GM21515 (cell line): ENCODE results near the gene DIPK1C.
"Not testable (repeated sequence)": the region's sequence is repeated elsewhere in the genome, so short reads cannot be mapped to it uniquely, and the experiment has no call there.

Experiments used
- ATAC-seq: cut with Tn5 transposase; IDR thresholded peaks from one replicate; pipeline ENCODE4 v1.9.1; 2021; ENCODE audit not compliant: unreplicated experiment

DIPK1C gene

DNA sequence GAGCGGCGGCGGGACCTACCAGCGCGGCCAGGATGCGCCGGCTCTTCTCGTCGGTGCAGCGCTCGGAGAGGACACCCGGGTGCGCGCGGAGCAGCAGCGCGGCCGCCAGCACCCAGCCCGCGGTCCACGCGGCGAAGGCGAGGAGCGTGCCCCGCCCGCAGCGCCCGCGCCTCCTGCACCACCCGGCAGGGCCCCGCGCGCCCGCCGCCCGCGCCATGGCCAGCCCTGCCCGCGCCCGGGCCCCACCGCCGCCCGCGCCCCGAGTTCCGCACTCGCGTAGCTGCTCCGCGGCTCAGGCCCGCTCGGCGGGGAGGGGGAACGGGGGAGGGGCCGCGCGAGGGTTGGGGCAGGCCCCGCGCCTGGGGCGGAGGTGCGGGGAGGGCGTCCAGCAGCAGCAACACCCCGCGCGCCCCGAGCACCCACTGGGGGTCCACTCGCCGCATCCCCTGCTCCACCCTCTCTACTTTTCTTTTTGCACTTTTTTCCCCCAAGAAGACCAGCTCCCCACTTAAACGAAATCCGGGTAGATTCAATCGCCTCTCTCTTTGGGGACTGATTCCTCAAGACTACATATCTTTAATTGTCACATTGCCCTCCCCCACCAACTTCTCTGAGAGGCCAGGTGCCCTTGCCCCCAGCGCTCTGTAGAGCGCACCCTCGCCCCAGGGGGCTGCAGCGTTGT lies at the start of gene DIPK1C:
Gene DIPK1C, minus strand, starts transcription at position 266 of the 682 bp plus-strand sequence. Its CDS starts 49 bp downstream, at position 217.
- no peak for ATAC-seq

DNA sequence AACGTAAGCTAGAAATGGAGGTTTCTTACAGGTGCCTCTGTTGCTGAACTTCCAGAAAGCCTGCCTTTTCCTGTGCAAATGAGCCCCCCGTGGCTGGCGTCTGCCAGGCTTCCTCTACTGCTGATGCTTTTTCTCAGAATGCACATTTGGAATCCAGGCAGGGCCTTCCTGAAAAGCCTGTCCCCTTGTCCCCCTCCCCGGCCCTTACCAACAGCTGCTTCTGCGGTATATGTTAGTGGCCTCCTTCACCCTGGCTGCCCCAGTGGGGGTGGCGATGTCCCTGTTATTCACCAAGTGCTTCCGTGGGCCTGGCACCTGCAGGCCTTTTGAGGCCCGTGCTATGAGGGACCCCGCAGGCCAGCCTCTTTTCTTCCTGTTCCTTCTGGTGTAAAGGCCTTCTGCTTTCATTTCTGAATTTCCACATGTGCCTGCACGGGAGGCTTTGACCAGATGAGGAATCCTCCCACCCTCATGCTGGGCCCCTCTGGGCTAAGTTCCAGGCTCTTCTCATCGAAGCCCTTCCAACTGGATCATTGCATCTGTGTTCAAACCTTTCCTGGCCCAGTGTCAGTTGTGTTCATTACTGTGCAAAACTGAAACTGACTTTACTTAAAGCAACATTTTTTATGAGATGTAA lies 49.5 kb upstream of the DIPK1C start:
- ATAC-seq, result no peak

DNA sequence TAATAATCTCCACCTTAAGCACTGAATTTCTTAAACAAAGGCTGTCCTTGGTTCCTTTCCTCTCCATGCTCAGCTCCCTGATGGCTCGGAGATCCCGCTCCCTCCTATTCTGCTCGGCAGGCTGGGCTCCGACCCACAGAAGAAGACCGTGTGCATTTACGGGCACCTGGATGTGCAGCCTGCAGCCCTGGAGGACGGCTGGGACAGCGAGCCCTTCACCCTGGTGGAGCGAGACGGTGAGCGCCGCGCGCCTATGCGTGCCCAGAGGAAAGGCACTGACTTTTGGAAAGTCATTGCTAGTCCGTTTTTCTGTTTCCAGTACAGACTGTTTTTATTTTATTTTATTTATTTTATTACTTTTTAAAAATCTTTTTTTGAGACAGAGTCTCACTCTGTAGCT lies 48.7 kb upstream of the DIPK1C start:
- ATAC-seq, result no peak

DNA sequence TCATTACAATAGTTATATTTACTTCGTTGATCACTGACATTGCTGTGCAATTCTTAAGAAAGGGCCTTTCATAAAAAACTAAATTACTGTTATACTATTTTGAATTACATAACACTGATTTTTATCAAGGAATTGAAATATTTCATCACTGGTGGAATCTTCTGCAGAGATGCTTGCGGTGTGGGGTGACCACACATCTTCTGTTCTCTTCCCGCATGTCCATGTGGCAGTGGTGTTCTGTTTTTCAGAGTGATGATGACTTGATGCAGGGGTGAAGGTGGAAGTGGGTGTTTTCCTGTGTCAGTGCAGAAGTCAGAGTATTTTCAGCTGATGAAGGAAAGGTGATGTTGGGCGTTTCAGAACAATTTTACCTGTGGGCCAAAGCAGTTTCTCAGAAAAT lies 46.0 kb upstream of the DIPK1C start:
- no peak for ATAC-seq

DNA sequence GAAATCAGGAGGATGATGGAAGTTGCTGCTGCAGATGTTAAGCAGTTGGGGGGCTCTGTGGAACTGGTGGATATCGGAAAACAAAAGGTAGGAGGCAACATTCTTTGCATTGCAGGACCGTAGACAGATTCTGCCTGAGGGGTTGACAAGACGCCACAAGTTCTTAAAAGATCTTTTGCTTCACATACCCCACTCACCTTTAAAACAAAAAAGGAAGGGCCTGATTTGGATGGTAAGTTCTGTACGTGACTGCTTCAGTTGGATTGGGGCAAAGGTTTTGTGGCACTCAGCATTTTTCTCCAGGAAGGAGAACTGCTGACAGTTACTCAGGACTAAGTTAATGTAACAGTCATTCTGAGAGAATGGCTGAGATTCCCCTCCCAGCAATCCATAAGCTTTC lies 44.3 kb upstream of the DIPK1C start:
- ATAC-seq, result no peak

DNA sequence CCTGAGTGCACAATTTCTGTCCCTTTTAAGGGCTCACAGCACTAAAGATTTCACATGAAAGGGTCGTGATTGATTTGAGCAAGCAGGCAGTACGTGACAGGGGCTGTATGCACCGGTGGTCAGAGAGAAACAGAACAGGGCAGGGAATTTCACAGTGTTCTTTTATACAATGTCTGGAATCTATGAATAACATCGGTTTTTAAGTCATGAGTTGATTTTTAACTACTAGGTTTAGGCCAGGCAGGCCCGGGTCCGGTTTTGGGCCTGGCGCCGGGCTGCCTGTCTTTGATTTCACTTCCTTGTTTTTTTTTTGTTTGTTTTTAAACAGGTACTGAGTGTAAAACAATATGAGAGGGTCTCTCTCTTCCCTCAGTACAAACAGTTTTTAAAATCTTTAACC lies 43.7 kb upstream of the DIPK1C start:
- ATAC-seq, result not testable (repeated sequence)

DNA sequence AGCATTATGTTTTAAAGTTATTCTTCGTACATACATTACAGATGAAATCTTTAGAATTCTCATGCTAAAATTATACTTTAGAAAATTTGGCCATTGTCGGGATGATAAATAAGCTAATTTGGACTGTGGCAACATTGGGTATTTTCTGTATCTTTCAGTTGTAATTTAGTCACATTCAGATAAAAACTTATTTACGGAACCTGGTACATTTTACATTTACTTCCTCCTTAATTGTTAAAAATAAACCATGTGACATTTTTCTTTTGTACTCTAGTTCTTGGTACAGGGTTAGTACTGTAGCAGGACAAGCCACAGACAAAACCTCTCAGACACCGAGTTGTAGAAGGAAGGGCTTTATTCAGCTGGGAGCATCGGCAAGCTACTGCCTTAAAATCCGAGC lies 43.3 kb upstream of the DIPK1C start:
- ATAC-seq, result no peak

DNA sequence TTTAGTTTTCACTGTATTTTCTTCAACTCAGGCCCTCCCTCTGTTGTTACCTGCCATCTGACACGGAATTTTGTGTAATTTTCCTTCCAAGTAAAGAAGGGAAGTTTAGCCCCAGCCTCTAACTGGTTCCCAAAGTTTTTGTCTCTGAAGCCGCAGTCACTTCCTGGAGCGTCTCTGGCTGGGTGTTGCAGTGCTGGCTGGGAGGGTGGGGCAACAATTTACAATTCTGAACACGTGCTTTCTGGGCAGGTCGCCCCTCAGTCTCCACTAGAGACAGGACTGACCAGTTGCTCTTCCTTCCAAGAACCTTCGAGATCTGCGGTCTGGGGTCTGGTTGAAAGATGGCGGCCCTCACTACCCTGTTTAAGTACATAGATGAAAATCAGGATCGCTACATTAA lies 42.5 kb upstream of the DIPK1C start:
- ATAC-seq, result peak; percentile 30

DNA sequence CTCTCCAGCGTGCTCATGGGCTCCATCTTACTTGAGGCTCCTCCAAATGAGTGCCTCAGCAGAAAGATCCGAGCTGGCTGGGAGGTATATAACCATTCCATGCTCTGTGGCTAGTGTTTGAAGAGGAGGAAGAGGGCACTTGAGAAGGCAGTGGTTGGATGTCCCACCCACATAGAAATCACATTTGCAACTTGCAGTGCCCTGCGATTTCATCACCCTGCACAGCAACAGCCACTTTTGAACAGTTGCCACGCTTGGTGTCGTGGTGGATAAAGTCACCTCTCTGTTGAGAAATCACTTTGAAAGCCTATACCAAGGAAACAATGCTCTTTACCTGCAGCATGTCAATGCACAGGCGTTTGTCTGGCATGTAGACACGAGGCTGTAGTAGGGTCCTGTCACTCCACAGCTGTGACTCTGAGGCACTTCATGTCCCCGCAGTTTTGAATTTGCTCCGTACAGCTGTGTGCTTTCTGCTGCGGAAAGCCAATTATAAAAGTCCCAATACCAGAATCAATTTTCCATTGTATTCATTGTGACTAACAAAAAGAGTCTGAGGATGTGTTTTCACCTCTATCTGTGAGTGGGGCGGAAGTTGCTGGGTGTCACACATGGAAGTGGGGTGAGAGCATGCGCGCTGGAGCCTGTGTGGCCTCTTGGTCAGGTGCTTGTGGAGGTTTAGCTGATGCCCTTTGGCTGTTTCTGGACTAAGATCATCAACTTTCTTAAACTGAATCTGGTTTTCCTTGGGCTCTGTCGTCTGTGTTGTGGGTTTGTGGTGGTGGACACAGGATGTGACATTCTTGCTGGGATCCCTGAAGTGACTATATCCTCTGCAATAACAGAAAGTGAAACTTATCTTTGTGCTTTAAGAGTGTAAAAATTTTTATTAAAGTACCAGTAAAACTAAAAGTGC lies 41.9 kb upstream of the DIPK1C start:
- peak; percentile 37 for ATAC-seq

DNA sequence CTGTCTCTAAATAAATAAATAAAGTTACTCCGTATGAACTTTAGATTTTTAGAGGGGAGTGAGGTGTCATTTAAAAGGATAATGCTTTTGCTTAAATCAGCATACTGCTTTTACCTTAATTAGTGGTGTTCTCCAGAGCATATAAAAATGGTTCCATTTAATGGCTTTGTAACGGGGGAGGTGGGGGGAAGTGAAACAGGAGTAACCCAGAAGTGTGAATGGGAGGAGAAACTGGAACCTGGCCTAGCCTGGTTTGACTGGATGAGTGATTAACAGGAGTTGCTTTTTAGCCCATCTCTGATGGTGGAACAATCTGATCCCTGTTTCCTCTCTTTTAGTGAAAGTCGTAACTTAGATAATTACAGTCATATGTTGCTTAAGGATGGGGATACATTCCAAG lies 40.7 kb upstream of the DIPK1C start:
- ATAC-seq, result no peak

DNA sequence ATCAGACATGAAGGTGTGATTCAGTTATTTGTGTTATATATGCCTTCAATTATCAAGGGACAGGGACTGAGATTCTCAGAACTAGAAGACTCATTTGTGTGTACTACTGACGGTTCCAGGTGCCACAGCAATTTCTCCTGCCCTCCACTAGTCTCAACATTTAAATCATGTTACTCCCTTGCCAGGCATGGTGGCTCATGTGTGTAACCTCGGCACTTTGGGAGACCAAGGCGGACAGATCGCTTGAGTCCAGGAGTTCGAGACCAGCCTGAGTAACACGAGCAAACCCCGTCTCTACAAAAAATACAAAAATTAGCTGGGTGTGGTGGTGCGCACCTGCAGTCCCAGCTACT lies 40.2 kb upstream of the DIPK1C start:
- ATAC-seq, result no peak

DNA sequence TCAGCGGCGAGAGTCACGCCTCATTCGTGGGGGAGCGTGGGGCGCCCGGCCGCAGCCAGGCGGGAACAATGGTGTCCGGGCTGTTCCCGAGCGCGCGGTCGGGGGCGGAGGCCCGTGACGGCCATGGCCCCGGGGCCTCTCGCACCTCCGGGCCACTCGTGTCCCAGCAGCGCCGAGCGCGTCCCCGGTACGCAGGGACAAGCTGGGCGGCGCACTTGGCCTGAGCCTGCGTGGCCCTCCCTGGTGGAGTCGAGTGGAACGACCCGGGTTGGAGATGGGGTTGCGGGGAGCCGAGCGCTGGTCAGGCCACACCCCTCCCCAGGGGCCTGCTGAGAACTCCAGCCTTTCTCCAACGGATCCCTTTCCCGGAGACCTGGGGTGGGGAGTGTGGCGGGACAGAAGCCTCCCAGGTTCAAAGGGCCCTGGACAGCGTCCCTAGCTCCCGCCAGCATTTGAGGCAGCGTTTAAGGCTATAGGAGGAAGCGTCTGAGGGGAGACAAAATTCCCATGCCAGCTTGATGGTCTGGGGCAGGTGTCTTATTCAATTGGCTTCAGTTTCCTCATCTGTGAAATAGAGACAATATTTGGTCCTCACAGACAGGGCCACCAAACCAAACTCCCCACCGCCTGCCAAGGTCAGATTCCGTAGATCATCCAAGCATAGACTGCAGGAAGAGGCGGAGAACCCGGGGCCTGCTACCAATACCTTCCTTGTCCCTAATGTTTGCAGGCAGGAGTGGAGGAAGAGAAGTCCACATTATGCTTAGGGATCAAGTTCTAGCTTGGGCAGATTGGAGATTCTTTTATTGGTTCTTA lies 39.6 kb upstream of the DIPK1C start:
- ATAC-seq, result peak; percentile 26

DNA sequence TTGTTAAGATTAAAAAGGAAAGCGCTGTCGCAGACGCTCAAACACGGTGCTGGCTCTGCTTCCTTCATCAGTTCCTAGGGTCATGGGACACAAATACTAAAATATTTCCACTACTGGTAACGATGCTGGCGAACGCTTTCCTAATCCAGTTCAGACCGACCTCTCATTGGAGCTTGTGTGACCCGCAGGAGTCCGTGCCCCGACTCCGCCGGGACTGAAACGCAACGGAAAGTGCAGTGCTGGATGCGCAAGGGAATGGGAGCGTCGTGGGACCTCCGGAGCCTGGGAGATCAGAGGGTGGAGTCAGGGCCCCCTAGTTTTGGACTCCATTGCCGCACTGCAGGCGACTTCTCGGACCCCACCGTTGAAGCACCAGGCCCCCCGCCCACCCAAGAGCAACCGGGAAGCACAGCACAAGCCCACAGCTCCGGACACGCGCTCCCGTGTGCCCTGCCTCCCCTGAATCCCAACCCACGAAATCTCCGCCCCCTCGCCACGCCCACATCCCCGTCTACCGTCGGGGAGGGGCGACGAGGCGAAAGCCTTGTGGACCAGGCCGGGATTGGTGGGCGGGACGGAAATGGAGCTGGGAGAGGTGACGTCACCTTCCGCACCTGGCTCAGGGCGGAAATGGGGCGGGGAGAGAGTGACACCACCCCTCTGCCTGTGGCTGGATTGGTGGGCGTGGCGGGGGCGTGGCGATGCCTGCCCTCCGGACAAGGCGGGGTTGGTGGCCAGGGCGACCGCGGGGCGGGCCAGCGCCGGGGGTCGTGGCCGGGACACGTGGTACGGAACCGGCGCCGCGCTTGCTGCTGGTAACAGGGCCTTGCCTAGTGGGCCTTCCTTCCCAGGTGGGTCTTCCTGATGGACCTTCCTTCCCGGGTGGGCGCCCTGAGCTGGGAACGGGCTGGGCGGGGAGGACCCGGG lies 38.7 kb upstream of the DIPK1C start, which contains the start of gene CNDP2:
Gene CNDP2, plus strand, starts transcription at position 783 of the 927 bp plus-strand sequence. CDS start 3,611 bp downstream, outside the sequence.
- peak; percentile 72 for ATAC-seq

DNA sequence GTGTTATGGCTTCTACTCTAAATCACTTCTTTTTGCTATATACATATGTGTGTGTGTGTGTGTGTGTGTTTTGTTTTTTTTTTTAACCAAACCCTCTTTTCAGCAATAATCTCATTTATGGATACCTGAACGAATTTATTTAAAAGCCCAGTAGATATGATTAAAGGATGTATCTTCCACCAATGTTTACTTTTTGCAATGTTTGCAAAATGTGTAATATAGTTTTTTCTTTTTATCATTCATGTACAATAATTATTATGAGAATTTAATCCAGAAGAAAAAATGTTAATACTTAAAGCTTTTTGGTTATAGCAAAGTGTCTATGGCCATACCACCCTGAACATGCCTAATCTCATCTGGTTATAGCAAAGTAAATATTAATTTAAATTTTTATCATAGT lies 37.4 kb upstream of the DIPK1C start:
- ATAC-seq, result no peak

DNA sequence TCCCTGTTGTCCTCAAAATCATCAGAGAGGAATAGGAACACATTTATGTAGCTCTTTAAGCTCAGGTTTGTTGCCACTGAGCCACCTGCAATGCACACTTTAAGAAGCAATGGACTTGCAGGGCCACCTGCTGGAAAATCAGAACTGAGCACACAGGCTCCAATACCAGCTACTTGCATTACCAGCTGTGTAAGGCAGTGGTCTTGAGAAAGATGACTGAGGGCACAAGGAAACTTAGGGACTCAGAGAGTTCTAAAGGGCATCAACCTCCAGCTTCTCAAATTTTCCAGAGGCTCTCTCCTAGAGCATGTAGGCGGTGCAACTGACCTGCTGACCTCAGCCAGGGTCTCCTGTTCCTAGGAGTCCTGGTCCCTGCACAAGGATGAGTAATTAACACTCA lies 36.6 kb upstream of the DIPK1C start:
- ATAC-seq, result peak; percentile 28

DNA sequence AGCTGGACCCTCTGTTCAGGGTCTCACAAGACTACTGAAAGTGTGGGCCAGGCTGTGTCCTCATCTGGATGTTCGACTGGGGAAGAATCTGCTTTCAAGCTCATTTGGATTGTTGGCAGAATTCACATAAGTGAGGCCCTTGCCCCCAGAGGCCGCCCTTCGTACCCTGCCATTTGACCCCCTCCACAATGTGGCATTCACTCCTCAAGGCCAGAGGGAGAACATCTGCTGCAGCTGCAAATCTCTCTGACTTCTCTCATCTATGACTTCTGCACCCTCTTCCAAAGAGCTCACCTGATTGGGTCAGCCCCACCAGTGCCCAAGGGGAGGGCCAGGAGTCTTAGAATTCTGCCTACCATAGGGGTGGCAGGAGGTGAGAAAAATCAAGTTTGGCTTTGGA lies 35.2 kb upstream of the DIPK1C start:
- no peak for ATAC-seq

DNA sequence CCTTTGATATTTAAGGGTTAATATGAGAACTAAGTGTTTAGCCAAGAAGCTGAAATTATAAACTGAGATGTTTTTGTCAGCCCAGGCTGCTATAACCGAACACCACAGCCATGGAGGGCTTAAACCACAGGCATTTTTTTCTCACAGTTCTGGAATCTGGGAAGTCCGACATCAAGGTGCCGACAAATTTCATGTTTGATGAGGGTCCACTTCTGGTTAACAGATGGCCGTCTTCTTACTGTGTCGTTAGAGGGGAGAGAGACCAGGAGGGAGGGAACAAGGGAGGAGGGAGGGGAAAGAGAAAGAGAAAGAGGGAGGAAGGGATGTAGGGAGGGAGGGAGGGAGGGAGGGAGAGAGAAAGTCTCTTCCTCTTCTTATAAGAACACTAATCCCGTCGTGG lies 32.6 kb upstream of the DIPK1C start:
- ATAC-seq, result no peak

DNA sequence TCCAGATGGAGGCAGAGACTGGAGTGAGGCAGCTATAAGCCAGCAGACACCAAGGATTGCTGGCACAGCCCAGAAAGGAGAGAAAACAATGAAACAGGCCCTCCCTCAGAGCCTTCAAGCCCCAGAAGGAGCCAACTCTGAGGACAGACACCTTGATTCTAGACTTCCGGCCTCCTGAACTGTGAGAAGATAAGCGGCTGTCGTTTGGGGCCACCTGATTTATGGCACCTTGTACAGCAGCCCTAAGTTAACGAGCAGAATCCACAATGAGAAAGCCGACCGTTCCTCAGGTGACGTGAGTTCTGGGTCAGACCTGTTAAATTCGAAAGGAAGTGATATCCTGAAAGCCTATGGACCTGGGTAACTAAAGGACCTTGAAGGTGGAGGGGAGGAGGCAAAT lies 31.8 kb upstream of the DIPK1C start:
- ATAC-seq, result no peak

DNA sequence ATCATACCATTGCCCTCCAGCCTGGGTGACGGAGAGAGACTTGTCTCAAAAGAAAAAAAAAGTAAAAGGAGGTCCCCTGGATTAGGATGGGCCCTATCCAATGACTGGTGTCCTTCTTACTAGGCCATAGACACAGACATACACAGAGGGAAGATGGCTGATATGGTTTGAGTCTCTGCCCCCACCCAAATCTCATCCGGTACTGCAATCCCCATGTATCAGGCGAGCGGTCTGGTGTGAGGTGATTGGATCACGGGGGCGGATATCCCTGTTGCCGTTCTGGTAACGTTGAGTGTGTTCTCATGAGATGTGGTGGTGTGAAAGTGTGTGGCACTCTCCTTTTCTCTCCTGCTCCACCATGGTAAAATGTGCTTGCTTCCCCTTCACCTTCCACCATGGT lies 31.2 kb upstream of the DIPK1C start:
- no peak for ATAC-seq
